Stimulated activated naive CD4-positive, alpha-beta T cell treated with Interleukin-2 at 50 U/mL for 16 hours (primary cell): ENCODE measurements around the gene HOXC12.

Source experiments
- DNase-seq: peaks from one replicate; lab custom pipeline; 2025; lab: John Stamatoyannopoulos, UW

HOXC12 gene

DNA sequence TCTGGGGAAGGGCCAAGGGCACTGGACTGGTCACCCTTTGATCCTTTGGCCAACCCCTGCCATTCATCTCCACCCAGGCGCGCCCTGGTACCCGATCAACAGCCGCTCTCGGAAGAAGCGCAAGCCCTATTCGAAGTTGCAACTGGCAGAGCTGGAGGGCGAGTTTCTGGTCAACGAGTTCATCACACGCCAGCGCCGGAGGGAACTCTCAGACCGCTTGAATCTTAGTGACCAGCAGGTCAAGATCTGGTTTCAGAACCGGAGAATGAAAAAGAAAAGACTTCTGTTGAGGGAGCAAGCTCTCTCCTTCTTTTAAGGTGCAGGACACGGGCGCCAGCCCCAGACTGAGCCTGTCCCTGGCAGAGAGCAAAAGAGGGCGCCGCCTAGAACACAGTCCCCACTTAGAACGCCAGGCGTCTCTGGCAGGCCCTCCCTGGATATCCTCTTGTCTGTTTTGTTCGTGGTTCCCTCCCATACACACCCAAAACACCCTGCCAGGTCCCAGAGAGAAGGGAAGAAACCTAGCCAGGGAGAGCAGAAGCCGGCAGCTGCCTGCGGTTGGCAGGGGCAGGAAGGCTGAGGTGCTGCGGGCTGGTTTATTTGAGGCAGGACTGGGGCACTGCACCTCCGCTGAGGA, 1.7 kb downstream of the HOXC12 start:
- DNase-seq, result no peak

DNA sequence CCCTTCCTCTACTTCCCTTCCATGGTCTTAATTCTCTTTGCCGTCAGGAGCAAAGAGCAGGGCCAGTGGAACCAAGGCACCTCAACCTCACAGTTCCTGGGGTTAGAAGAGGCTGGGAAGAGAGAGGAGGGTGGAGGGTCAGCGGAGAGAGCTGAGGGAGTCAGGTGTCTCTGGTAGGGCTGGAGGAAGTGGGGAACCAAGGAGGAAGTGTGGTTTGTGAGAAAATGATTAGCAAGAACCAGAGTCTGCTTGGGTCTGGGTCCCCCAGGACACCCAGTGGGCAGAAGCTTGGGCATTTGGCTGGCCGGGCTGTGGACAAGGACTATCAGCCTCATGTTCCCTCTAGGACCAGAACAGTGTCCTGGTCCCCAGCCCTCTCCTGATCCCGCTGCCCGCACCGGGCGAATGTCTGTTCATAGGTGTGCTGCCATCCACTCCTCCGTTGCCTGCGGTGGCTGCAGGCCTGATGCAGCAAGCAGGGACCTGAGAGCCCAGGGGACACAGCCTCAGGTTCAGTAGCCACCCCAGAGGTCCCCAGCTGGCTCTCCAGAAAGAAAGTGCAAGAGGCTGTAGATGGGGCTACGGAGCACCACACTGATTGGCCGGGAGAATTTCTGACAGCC, 2.3 kb downstream of the HOXC12 start:
- no peak for DNase-seq

DNA sequence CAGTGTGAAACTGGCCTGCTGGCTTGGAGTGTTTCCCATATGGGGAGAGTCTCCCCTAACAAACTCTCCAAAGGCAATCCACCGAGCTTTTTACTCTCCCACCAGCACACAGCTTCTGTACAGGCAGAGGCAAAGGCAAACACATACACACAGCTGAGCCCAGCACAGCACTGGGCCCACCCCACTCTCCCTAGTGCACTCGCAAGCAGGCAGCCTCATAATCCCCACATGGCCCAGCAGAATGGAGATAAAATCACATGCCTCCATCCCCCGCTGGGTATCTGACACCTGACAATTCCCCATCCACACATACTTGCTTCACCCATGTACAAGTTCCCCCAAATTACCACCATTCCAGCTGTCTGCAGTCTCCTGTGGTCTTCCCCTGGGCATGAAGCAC, 3.4 kb downstream of the HOXC12 start:
- DNase-seq, result no peak

DNA sequence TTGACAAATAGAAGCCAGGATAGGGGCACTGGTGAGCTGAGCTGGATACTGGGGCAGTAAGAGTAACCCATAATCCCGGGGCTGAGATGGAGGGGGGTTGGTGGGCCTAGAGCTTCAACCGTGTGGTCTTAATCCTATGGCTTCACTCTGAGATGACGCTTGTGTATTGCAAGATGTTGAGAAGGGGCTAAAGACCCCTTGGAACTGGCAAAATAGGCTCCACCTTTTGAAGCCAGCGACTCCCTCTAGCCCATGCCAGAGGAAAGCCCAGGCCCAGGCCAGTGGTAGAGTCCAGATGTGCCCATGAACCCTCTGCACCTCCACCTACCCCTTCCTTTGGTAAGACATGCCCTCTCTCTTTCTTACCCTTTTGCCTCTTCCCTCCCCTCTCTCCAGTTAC, 4.6 kb downstream of the HOXC12 start:
- no peak for DNase-seq

DNA sequence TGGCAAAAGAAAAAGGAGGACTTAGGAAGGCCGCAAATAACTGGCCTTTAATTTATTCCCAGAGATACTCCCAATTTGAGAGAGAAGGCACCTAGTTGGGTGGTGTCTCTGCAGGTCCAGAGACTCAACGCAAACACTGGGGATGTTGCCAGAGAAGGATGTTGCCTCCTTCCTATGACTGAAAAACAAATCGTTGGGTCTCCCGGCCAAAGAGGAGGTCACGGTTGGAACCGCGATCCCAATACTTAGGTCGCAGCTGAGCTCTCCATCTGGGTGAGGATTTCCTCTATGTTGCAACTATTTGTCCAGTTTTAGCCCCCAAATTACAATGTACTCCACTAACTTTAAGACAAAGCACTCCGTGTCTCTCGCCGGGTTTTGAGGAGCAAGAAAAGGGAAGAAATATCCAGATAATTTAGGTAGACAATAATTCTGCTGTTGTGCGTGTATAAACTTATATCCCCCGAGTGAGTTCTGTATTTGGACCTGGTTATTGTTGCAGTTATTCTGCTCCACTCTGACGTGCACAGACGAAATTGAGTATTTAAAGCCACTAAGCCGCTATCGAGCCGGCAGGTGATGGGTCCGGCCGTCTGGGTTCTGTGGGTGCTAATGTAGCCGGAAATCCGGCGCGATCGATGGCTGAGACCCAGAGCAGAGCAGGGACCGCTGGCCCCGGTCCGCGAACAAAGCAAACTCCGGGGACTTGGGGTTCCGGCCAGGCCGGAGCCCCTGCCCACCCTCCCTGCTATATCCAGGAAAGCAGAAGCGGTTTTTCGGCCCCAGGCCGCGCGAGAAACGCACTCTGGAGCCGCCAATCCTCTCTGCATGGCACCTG, 5.7 kb downstream of the HOXC12 start:
- no peak for DNase-seq

DNA sequence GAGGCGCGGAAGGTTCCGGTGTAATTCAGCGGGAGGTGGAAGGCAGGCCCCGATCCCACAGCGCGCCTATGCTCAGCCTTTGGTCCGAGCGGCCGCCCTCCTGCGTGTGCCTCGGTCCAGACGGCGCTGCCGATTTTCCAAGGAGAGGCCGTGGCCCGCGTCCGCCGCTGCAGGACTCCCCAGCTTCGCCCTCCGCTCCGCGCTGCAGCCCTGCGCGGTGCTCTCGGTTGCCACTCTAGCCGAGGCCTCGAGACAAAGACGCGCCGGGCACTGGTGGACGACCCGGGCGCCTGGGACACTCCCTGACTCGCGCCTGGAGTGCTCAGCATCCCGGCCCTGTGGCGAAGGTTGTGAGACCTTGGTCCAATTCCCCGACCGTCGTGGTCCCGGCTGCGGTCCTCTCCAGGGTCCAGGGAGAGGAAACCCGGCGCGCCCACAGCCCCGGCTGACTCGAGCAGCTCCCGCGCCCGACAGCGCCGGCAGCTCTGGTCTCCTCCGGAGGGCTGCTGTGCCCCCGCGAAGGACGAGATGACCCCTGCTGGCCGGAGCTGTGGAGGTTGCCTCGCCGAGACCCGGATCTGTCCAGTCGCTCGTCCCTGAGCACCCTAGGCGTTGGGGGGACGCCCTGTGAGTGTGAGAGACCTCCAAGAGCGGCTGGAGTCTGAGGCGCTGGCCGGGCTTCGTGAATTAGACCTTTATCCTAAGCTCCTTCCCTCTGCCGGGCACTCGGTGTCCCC, 6.5 kb downstream of the HOXC12 start:
- DNase-seq, result no peak

DNA sequence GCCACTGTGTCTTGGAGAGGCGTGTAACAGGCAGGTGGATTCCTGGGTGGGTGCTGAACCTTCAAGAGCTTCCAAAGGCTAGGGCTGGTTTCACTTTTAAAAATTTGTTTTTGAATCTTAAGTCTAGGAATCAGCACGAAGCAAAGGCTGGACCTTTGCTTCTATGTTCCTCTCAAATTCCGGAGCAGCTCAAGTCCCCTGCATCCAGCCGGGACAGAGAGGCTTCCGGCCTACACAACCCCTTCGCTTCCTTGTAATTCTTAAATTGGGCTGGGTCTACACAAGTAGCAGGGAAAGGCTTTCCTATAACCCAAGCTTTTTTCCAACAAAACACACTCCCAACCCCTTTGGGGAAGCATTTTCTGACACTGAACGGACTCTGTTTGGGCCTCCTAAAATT, 8.3 kb downstream of the HOXC12 start:
- DNase-seq, result no peak

DNA sequence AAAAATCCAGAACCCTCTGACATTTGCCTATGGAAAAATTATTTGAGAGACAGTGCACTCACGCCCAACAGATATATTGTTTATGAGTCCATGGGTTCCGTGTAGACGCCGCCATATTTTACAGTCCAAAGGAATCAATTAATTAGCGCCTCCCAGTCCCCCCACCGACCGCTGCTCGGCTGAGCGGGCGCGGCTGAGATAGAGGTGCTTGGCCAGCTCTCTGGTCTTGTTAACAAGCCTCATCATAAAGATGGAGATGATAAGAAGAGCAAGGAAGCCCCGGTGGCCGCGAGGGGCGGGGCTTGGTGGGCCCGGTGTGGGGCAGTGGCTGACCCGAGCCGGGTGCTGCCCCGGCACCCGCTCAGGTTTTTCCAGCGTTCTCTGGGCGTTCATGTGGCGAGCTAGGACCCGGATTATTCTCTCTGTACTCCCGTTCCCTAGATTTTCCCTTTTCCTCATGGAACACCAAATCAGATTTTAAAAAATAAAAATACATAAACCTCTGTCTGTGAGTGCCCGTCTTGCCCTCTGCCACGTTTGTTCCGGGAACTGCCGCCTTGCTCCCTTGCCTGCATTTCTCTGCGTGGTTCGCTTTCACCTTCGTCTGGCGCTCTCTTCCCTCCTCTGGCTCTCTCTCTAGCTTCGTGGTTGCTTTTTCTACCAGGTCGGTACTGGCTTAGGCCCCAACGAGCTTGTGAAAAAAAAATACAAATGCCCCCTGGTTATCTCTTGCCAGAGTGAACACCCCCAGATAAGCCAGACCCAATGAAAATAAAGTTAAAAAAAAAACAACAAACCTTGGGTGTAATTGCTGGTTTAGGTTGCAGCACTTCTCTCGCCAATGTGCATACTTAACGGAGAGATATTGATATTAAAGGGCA, 9.0 kb downstream of the HOXC12 start:
- no peak for DNase-seq

DNA sequence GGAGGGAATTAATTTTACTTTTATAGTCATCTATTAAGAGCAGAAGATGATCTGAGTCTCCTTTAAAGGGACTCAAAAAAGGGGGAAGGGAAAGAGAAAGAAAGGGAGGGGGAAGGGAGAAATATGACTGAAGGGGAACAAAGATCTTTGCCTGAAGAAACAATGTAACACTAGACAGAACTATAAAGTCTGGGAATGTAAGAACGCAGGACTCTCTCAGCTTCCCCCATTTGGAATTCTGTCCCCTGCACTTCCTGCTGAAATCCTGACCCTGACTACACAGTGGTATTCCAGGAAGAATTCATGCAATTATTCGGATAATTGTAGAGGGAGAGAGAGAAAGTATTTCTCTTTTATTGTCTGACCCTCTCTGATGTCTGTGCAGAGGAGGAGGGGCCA, 9.6 kb downstream of the HOXC12 start:
- DNase-seq, result no peak

DNA sequence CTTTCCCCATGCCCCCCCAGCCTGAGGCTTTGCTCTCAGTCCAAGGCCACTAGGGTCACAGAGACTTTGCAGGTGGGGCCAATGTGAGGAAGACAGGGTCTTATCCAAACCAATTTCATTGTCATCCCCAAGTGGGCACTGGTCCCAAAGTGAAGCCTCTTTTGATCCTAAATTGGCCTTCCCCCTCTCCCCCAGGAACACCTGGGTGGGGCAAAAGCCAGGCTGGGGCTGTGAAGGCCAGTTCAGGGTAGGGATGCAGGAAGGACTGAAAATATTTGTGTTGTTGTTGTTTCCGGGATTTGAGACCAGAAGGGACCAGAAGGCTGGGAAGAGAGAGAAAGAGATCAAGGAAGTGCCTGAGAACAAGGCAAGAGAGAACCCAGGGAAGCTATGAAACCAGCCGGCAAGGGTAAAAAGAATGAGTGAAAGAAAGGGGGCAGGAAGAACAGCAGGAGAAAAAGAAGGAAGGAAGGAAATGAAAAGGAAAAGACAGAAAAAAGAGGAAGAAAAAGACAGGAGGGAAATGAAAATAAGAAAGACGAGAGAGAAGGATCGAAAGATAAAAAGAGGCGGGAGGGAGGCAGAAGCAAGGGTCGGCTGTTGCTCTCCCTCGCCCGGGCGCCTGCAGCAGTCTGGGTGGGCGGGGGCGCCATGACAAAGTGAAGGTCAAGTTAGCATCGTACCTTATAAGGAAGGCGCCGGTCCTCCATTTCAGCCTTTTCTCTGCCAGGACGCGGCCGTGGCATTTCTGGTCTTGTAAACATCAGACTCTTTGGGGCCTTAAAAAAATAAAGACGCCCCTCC, 10.8 kb downstream of the HOXC12 start:
- no peak for DNase-seq

DNA sequence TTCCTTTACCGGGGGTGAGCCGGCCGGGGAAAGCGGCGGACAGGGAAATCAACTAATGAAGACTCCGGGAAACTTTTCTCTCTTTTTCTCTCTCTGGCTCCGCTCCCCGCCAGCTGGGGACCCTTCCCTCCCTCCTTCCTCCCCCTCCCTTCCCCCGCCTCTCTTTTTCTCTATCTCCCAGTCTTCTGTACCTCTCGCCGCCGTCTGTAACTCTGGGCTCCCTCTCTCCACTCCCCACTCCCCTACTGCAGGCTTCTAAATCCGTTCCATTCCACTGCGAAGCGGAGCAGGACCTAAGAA, 11.3 kb downstream of the HOXC12 start:
- no peak for DNase-seq

DNA sequence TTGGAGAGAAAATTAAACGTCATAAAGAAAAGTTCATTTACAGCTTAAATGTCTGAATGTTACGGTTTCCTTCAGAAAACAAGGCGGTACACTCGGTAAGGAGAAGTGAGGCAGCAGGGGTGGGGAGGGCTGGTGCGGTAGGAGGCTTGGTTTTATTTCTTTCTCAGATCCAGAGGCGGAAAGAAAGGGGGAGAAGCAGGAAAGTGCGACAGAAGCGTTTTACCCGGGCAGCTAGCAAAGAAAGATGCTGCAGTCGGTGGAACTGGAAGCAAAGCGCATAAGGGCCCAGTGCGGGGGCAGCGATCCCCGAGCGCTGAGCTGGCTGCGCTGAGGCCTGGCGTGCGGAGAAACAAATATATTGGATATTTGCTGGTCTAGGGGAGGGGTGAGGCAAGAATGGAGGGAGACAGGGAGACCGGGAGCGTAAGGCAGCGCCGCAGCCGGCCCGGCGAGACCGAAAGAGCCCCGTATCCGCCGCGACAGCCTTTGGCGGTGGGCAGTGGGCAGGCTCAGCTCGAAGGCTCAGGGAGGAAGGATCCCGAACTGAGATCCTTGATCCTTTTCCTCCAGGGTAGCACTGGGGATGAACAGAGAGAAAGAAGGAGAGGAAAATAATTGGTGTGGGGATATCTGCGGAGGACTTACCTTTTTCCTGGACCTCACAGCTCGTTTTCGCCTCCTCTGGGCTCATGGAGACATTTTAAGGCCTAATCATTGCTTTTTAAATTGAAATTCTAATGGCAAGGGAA, 11.9 kb downstream of the HOXC12 start:
- no peak for DNase-seq

DNA sequence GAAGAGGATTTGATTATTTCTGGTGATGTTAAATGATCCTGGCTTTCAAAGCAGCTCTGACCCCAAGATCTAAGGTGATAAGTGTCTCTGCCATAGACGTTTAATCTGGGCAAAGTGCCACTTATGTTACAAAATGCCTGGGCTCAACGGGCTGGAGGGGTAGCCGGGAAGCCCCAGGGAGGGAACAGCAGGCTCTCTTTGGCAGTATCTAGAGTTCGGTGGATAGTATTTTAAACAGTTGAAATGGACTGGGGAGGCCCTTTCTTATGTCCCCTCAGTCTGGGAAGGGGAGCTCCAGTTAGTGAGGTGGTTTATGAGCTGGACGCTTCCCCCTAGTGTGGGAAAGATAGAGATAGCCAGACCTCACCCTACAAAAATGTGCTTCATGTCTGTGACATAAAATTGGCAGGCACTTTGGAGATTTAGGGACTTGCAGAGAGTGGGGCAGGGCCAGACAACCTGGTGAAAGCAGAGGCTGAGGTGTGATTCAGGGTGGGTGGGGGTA, 12.8 kb downstream of the HOXC12 start:
- DNase-seq, result no peak

DNA sequence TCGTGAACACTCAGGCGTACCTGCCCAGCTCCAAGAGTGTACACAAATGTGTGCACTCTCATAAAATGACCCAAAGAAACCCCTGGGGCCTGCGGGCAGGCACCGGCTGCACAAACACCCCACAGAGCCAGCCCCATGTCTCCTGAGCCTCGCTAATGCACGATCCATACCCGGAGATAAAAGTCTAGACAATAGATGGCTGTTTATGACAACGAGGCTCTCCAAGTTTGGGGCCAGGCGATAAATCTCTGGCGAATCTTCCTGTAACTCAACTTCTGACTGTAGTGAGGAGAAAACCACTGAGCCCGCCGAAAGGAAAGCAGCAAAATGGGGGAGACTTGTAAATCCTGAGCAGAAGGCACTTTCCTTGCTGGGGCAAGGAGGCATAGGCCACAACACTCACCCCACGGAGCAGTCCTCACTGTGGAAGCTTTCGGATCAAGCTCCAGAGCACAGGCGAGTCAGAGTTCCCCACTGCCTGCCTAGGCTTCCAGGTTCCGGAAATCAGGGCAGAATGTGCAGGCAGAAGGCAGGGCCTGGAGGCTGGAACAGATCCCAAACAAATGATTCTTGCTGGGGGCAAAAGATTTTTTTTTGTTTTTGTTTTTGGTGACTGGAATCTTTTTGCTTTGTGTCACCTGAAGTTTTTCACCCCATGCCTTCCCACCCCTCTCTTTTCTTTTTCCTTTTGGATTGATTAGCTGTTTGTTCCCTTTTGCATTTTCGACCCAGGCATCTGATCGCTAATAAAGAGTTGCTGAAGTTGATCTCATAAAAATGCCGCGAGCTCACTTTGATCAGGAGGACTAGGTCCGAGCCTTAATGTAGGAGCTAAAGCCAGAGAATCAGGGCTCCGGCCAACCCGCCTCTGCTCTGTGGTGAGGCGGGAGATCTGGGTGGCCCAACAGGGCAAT, 13.8 kb downstream of the HOXC12 start:
- DNase-seq, result no peak

DNA sequence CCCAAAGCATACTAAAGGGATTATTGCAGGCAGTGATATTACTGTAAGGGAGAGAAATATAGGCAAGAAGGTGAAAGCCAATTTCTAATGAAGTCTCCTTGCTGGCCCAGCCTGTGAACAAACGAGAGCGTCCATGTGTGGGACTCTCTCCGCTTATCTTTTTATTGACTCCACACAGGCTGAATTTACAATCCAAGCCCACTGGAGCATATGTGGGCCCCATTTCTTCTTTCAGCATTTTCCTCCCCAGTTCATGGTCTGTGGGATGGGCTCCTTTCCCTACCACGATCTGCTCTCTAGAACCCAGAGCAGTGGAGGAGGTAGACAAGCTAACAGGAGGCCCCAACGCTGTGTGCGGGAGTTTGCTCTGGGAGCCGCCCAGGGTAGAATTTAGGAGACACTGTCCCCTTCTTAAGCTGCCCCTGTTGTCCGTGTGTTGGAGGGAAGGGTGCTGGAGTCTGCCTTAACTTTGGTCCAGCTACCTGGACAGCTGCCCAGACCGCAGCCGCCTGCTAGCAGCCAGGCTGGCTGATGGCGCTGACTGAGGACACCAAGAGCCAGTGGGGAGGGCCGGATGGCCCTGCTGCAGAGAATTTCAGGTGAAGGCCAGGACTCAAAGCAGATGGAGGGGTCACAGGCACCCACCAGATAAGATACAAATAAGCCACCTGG, 15.0 kb downstream of the HOXC12 start:
- no peak for DNase-seq

DNA sequence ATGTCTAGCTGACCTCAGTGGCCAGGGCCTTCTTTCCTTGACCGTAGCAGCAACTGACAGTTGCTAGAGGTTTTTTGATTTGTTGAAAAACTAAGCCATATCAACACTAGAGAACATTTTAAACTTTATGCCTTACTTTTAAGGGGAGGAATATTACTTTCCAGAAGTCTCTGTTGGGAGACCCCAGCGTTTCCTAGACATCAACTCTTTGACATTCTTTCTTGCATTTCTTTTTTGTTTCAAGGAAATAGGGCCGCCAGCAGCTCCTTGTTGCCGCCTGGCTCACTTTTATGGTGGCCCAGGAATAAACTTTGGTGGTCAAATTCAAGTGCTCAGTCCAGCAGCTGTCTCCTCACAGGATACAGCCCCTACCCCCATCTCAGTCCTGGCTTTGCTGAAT, 15.7 kb downstream of the HOXC12 start:
- DNase-seq, result no peak

DNA sequence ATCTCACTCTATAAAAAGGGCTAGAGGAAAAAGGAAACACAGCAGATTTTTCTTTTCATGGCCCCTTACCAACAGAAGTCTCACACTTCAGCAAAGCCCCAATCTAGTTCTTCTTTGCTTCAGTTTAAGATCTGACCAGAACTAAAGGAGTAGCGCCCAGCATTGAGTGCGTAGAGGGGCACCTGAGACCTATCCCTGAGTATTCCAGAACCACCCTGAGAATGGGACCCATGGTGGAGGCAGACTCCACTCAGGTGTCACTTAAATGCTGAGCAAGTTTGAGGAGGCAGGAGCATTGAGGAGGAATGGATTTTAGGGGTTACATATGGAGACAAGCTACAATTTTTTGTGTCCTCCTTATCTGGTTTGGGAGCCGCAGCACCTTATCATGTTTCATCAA, 16.4 kb downstream of the HOXC12 start:
- DNase-seq, result no peak

DNA sequence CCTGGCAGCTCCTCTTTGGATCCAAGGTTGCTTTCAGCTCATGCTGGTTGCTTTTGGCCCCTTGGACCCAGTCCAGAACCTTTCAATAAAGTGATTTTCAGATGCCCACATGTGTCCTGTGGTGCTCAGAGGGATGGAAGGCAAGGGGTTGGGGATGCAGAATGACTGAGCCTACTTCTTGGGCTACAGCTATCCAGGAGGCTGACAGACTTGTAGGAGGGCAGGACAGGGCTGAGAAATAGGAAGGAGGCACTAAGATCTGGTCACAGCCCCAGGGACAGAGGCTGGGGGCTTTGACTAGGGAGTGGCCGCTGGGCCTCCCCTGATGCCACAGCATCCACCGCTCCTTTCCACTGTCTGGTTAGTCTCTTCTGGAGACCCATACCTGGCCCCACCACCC, 17.0 kb downstream of the HOXC12 start:
- DNase-seq, result no peak
